Rectal smooth muscle tissue (tissue), 1 donor: Measurements from ENCODE around the gene CACNA1B.

Experiments
- H3K27ac ChIP-seq: one replicate; pipeline ENCODE4 v1.7.0; 2013; ENCODE audit warnings: low read depth, low read length, inconsistent platforms
- H3K27me3 ChIP-seq: one replicate; pipeline ENCODE4 v1.7.0; 2013; ENCODE audit warnings: low read length; ENCODE audit not compliant: control insufficient read depth, insufficient read depth
- H3K36me3 ChIP-seq: one replicate; pipeline ENCODE4 v1.7.0; 2013; ENCODE audit warnings: low read length; ENCODE audit not compliant: control insufficient read depth, insufficient read depth
- H3K4me1 ChIP-seq: one replicate; pipeline ENCODE4 v1.7.0; 2013; ENCODE audit warnings: low read length; ENCODE audit not compliant: control insufficient read depth, insufficient read depth
- H3K4me3 ChIP-seq: one replicate; pipeline ENCODE4 v1.7.0; 2013; ENCODE audit warnings: low read length
- H3K9ac ChIP-seq: one replicate; pipeline ENCODE4 v1.7.0; 2013; ENCODE audit warnings: low read length

Gene CACNA1B

DNA sequence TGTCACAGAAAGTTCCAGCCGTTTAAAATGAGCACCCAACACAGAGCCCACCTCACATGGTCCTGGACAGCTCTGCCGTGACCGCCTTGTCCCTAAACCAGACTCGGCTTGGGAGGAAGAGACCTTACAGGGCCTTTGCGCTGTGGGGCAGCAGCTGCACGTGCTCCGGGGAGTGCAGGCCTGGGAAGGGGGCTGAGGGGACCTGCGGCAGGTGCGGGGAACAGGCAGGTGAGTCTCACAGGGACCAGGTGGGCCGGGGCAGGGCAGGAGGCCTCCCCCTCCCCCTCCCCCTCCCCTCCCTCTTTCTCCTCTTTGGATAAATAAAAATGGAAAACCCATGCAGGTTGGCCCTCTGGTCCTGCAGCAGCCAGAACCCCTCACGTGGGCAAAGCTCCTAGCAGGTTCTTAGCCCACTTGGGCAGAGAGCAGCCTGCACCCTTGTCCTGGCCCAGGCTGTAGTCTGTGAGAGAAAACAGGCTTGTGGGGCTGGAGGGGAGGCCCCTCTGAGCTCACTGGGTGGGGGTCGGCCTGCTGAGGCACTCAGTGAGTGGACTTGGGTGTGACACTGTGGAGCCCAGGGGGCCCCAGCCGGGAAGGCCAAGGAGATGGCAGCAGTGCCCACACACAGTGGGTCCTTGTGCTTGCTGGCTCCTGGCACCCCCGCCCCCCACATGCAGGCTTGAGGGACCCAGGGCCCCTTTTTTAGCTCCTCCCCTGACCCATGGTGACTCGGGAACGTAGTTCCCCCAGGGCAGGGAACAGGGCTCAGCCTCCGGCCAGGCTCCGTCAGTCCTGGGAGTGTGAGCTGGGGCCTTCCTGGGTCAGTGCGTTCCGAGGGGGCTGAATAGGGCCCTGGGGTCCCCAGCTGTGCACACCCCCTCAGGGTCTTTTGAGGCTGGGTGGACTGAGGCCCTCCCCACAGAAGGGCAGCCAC is 40.0 kb upstream of the CACNA1B start:
- no peaks in the 10 kb centered on the region for H3K27me3 ChIP-seq
- H3K4me1 ChIP-seq = no peaks in the 10 kb centered on the region
- H3K9ac ChIP-seq = no peak overlapping the region
- H3K36me3 ChIP-seq = peaks cover 13% of the 10 kb centered on the region
- no peak overlapping the region for H3K27ac ChIP-seq
- no peak overlapping the region for H3K4me3 ChIP-seq

DNA sequence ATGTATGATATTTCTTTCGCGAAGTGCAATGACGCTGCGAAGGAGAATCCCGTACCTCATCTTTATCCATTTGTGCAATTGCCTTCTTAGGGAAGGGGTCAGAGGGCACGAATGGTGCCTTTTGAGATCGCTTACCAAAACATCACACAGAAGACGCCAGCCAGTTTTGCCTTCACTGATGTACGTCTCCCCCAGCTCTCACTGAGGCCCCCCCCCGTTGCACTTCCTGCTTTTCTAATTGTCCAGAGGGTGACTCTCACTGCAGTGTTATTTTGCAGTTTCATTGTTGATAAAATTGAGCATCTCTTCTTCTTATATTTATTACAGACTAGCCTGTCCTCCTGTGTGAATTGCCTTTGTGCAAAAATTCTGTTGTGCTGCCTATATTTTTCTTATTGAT is 39.0 kb upstream of the CACNA1B start:
- no peak overlapping the region for H3K27ac ChIP-seq
- no peak overlapping the region for H3K9ac ChIP-seq
- H3K4me1 ChIP-seq = no peaks in the 10 kb centered on the region
- peaks cover 13% of the 10 kb centered on the region for H3K36me3 ChIP-seq
- H3K4me3 ChIP-seq = no peak overlapping the region
- no peaks in the 10 kb centered on the region for H3K27me3 ChIP-seq

GRCh38 chr9:137843355-137843754 is 34.2 kb upstream of the CACNA1B start:
- H3K4me1 ChIP-seq = no peaks in the 10 kb centered on the region
- no peaks in the 10 kb centered on the region for H3K36me3 ChIP-seq
- no peak overlapping the region for H3K9ac ChIP-seq
- H3K4me3 ChIP-seq = no peak overlapping the region
- no peak overlapping the region for H3K27ac ChIP-seq
- H3K27me3 ChIP-seq = no peaks in the 10 kb centered on the region

- Histone ChIP-seq H3K4me3 (no peak overlapping the region), H3K9ac (no peak overlapping the region), H3K27ac (no peak overlapping the region), H3K4me1 (no peaks in the 10 kb centered on the region), H3K27me3 (no peaks in the 10 kb centered on the region), H3K36me3 (no peaks in the 10 kb centered on the region)
Observed at GRCh38 chr9:137851516-137852267, 25.9 kb upstream of the CACNA1B start.

DNA sequence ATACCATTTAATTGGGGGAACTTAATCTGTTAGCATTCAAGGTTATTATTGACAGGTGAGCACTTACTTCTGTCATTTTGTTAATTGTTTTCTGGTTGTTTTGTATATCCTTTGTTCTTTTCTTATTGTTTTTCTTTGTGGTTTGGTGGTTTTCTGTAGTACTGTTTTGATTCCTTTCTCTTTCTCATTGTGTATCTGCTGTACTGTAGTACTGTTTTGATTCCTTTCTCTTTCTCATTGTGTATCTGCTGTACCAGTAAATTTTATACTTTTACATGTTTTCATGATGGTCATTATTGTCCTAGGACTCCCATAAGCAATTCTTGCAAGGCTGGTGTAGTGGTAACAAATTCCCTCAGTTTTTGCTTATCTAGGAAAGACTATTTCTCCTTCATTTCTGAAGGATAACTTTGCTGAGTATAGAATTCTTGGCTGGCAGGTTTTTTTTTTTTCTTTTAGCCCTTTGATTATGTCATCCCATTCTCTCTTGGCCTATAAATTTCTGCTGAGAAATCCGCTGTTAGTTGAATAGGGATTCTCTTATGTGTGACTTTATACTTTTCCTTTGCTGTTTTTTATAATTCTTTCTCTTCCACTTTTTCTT is 24.1 kb upstream of the CACNA1B start:
- Histone ChIP-seq H3K27ac (no peak overlapping the region), H3K4me3 (no peak overlapping the region), H3K9ac (no peak overlapping the region), H3K36me3 (no peaks in the 10 kb centered on the region), H3K4me1 (no peaks in the 10 kb centered on the region), H3K27me3 (no peaks in the 10 kb centered on the region)

DNA sequence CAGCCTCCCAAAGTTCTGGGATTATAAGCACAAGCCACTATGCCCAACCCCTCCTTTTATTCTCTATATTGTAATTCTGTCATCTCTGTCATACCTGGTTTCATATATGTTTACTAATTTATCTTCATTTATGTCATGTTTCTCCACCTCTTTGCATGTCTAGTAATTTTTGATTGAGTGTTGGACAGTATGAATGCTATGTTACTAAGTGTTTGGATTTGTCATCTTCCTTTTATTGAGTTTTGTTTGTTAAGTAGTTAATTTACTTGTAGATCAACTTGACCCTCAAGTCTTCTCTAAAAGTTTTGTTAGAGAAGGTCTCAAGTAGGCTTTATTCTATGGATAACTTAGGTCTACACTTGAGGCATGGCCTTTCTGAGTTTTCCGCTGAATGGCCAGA is 17.2 kb upstream of the CACNA1B start:
- no peaks in the 10 kb centered on the region for H3K27me3 ChIP-seq
- H3K27ac ChIP-seq = no peak overlapping the region
- H3K9ac ChIP-seq = no peak overlapping the region
- no peaks in the 10 kb centered on the region for H3K36me3 ChIP-seq
- no peaks in the 10 kb centered on the region for H3K4me1 ChIP-seq
- H3K4me3 ChIP-seq = no peak overlapping the region

- no peak overlapping the region for H3K9ac ChIP-seq
- H3K4me1 ChIP-seq = no peaks in the 10 kb centered on the region
- H3K27me3 ChIP-seq = no peaks in the 10 kb centered on the region
- no peak overlapping the region for H3K4me3 ChIP-seq
- H3K27ac ChIP-seq = no peak overlapping the region
- no peaks in the 10 kb centered on the region for H3K36me3 ChIP-seq
Observed at GRCh38 chr9:137865581-137866145, 11.9 kb upstream of the CACNA1B start.

DNA sequence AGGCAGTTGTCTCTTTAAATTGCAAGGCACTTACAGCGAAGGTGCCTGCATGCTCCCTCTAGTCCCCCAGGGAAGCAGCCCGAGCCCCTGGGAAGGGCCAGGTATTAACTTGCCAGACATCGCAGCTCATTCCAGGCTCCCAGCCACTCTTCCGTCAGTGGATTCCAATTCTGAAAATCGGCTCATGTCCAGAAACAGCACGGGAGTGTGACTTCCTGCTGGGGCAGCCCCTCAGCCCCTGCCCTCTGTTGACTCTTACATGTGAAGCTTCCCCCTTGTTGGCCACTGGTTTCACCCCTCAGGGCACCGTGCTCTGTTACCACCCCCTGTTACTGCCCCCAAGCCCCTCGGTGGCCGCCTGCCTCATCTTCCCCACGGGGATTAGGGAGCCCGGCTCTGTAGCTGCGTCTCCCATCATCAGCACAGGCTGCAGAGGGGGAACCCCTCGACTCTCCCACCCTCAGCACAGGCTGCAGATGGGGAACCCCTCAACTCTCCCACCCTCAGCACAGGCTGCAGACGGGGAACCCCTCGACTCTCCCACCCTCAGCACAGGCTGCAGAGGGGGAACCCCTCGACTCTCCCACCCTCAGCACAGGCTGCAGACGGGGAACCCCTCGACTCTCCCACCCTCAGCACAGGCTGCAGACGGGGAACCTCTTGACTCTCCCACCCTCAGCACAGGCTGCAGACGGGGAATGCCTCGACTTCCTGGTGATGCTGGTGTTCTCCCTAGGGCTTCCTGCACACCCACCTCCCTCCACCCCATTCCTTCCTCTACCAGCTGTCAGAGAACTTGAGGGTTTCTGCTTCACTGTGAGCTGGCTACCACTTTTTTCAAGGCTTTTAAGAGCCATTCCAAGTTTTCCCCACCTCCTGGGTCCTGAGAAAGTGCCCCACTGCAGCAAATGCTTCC is 11.1 kb upstream of the CACNA1B start:
- Histone ChIP-seq H3K27ac (no peak overlapping the region), H3K4me1 (no peaks in the 10 kb centered on the region), H3K27me3 (no peaks in the 10 kb centered on the region), H3K9ac (no peak overlapping the region), H3K36me3 (no peaks in the 10 kb centered on the region), H3K4me3 (no peak overlapping the region)

- Histone ChIP-seq H3K4me1 (no peaks in the 10 kb centered on the region), H3K4me3 (no peak overlapping the region), H3K27ac (no peak overlapping the region), H3K9ac (no peak overlapping the region), H3K36me3 (no peaks in the 10 kb centered on the region), H3K27me3 (no peaks in the 10 kb centered on the region)
Observed at GRCh38 chr9:137870432-137870831, 7.2 kb upstream of the CACNA1B start.

DNA sequence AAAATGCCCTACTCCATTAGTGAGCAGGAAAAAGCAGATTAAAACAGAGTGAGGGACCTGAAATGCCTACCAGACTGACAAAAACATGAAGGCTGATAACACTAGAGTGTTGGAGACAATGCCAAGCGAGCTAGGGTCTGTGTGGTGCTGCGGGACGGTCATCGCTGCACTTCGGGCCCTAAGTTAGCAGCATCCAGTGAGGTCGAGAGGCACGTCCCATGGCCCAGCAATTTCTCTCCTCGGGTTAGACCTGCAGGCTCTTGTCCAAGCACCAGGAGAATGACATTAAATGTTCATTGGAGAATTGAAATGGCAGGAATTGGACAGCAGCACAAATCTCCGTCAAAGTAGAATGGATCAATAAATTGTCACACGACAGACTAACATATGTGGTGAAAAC is 5.3 kb upstream of the CACNA1B start:
- H3K4me3 ChIP-seq = no peak overlapping the region
- no peaks in the 10 kb centered on the region for H3K36me3 ChIP-seq
- H3K4me1 ChIP-seq = no peaks in the 10 kb centered on the region
- H3K9ac ChIP-seq = no peak overlapping the region
- no peak overlapping the region for H3K27ac ChIP-seq
- H3K27me3 ChIP-seq = no peaks in the 10 kb centered on the region

- Histone ChIP-seq H3K4me3 (no peak overlapping the region), H3K4me1 (no peaks in the 10 kb centered on the region), H3K27ac (no peak overlapping the region), H3K27me3 (peaks cover 3% of the 10 kb centered on the region), H3K9ac (no peak overlapping the region), H3K36me3 (no peaks in the 10 kb centered on the region)
Observed at GRCh38 chr9:137873408-137873807, 4.2 kb upstream of the CACNA1B start.
